Measurements from ENCODE around the gene CYTL1.
A peak's percentile ranks its signal among the peaks of the same experiment; 100 is the strongest.

The CYTL1 gene

DNA sequence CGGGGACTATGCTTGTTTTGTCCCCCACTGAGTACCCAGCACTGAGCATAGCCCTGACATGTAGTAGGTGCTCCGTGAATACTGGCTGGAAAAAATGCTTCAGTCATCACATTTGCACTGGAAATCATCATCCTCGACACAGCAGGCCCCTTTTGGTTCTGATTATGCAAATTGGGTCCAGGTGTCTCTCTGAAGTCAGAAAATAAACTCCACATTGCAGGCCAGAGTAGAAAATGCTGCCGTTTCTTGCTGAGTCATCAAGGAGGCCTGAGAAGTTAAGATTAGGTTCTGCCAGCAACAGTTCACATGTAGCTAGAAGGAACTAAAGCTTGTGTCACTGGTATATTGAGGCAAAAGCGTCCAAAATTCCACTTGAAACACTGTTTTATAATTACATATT is 17.0 kb upstream of the CYTL1 start:
- H3K4me3 ChIP-seq (ENCODE audit: low read depth in 1 of 5, low read length in 5 of 5), result no peak overlapping the region
- H3K9me3 ChIP-seq (ENCODE audit: control insufficient read depth in 5 of 5, low read length in 5 of 5), result no peaks in the 10 kb centered on the region
- H3K27ac ChIP-seq (ENCODE audit: low read depth, low read length), result no peak overlapping the region
- H3K36me3 ChIP-seq (ENCODE audit: control insufficient read depth in 5 of 5, insufficient read depth in 5 of 5, low read length in 5 of 5), result no peaks in the 10 kb centered on the region
- H3K4me1 ChIP-seq (ENCODE audit: control insufficient read depth in 5 of 5, insufficient read depth in 5 of 5, low read length in 5 of 5), result peaks cover 5 to 43% (median 36%) of the 10 kb centered on the region in 5 donors
- H3K27me3 ChIP-seq (ENCODE audit: control insufficient read depth in 5 of 5, insufficient read depth in 4 of 5, low read length in 5 of 5), result no peaks in the 10 kb centered on the region
- H3K9ac ChIP-seq (ENCODE audit: low read length in 5 of 5), result no peak overlapping the region

DNA sequence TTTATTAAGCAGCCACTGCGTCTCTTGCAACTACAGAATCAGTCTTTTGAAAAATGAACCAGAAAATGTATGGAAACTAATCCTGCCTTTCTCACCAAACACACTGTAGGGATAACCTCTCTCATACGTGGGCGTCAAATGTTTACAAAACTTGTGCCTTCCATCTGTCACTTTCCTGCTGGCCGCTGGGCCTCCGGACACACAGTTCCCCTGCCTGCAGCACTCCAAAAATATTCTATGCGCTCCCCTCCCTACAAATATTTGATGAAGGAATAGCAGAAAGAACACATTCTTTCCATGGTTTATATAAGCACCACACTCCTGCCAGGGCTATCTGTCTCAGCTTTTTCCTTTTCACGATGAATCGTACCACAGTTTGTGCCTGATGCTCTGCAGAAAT is 14.9 kb upstream of the CYTL1 start:
- Histone ChIP-seq H3K27ac (ENCODE audit: low read depth, low read length) (peak overlapping the region; percentile 28), H3K27me3 (ENCODE audit: control insufficient read depth in 5 of 5, insufficient read depth in 4 of 5, low read length in 5 of 5) (no peaks in the 10 kb centered on the region), H3K4me1 (ENCODE audit: control insufficient read depth in 5 of 5, insufficient read depth in 5 of 5, low read length in 5 of 5) (peaks cover 5 to 54% (median 36%) of the 10 kb centered on the region in 5 donors), H3K36me3 (ENCODE audit: control insufficient read depth in 5 of 5, insufficient read depth in 5 of 5, low read length in 5 of 5) (no peaks in the 10 kb centered on the region), H3K4me3 (ENCODE audit: low read depth in 1 of 5, low read length in 5 of 5) (no peak overlapping the region), H3K9ac (ENCODE audit: low read length in 5 of 5) (no peak overlapping the region), H3K9me3 (ENCODE audit: control insufficient read depth in 5 of 5, low read length in 5 of 5) (no peaks in the 10 kb centered on the region)

DNA sequence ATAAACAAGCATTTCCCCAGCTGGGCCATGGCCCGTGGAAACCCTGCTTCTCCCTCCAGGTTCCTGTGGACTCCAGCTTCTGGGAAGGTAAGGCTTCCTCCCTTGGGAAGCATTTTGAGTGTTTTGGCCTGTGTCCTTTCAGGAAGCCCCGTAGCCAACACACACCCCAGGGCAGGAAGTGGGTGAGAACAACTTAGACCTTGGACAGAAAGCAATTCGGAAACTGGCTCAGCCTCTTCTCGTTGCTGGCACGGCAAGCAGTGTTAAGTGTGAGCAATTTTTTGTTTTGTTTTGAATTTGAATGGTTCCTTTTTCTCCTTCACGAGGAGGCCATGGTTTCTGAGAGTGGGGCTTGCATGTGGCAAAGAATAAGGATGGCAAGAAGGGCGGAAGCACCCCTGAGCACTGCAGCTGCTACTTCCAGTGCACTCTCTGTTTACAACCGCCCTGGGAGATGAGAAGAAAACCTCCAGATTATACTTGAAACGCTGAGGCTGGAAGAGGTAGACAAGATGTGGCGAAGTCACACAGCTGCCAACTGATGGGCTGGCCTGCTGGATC is 14.1 kb upstream of the CYTL1 start:
- no peaks in the 10 kb centered on the region for H3K36me3 ChIP-seq (ENCODE audit: control insufficient read depth in 5 of 5, insufficient read depth in 5 of 5, low read length in 5 of 5)
- no peaks in the 10 kb centered on the region for H3K27me3 ChIP-seq (ENCODE audit: control insufficient read depth in 5 of 5, insufficient read depth in 4 of 5, low read length in 5 of 5)
- peaks cover 5 to 52% (median 36%) of the 10 kb centered on the region in 5 donors for H3K4me1 ChIP-seq (ENCODE audit: control insufficient read depth in 5 of 5, insufficient read depth in 5 of 5, low read length in 5 of 5)
- peak overlapping the region; percentile 28 for H3K27ac ChIP-seq (ENCODE audit: low read depth, low read length)
- H3K9ac ChIP-seq (ENCODE audit: low read length in 5 of 5), result no peak overlapping the region
- H3K9me3 ChIP-seq (ENCODE audit: control insufficient read depth in 5 of 5, low read length in 5 of 5), result no peaks in the 10 kb centered on the region
- H3K4me3 ChIP-seq (ENCODE audit: low read depth in 1 of 5, low read length in 5 of 5), result peak overlapping the region in 3 of 5 donors; percentile 1 to 19 (median 12)

DNA sequence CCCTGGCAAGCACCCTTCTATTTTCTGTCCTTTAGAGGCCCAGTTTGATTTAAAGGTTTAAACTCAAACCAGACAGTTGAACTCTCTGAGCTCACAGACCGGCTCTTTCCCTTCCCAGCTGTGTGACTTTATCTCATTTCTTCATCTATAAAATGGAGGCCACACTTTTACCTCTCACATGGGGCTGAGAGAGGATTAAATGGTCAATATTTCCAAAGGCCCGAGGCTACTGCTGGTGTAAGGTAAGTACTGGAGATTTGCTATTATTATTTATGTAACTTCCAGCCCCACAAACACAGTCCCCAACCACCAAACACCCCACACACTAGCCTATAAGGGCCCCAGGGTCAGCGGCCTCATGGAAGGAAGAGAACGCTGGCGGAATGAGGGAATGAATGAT is 13.6 kb upstream of the CYTL1 start:
- no peaks in the 10 kb centered on the region for H3K36me3 ChIP-seq (ENCODE audit: control insufficient read depth in 5 of 5, insufficient read depth in 5 of 5, low read length in 5 of 5)
- peaks cover 5 to 50% (median 35%) of the 10 kb centered on the region in 5 donors for H3K4me1 ChIP-seq (ENCODE audit: control insufficient read depth in 5 of 5, insufficient read depth in 5 of 5, low read length in 5 of 5)

DNA sequence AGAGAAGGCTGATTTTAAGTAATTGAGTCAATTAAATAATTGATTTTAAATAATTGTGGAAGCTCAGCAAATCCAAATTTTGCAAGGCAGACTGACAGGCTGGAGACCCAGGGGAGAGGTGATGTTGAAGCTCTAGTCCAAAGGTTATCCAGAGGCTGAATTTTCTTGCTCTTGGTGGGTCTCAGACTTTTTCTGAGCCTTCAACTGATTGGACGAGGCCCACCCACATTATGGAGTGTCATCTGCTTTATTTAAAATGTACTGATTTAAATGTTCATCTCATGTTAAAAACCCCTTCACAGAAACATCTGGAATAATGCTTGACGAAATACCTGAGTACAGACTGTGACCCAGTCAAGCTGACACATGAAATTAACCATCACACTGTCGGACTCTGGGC is 11.7 kb upstream of the CYTL1 start:
- no peaks in the 10 kb centered on the region for H3K36me3 ChIP-seq (ENCODE audit: control insufficient read depth in 5 of 5, insufficient read depth in 5 of 5, low read length in 5 of 5)
- H3K27ac ChIP-seq (ENCODE audit: low read depth, low read length), result no peak overlapping the region
- H3K4me1 ChIP-seq (ENCODE audit: control insufficient read depth in 5 of 5, insufficient read depth in 5 of 5, low read length in 5 of 5), result peaks cover 5 to 43% (median 23%) of the 10 kb centered on the region in 5 donors
- H3K27me3 ChIP-seq (ENCODE audit: control insufficient read depth in 5 of 5, insufficient read depth in 4 of 5, low read length in 5 of 5), result no peaks in the 10 kb centered on the region
- no peak overlapping the region for H3K4me3 ChIP-seq (ENCODE audit: low read depth in 1 of 5, low read length in 5 of 5)
- H3K9ac ChIP-seq (ENCODE audit: low read length in 5 of 5), result no peak overlapping the region
- no peaks in the 10 kb centered on the region for H3K9me3 ChIP-seq (ENCODE audit: control insufficient read depth in 5 of 5, low read length in 5 of 5)

More for the DNA sequence above, 13.6 kb upstream of the CYTL1 start:
- Histone ChIP-seq H3K27ac (ENCODE audit: low read depth, low read length) (peak overlapping the region; percentile 54), H3K9ac (ENCODE audit: low read length in 5 of 5) (no peak overlapping the region), H3K4me3 (ENCODE audit: low read depth in 1 of 5, low read length in 5 of 5) (peak overlapping the region in 3 of 5 donors; percentile 1 to 19 (median 12)), H3K9me3 (ENCODE audit: control insufficient read depth in 5 of 5, low read length in 5 of 5) (no peaks in the 10 kb centered on the region), H3K27me3 (ENCODE audit: control insufficient read depth in 5 of 5, insufficient read depth in 4 of 5, low read length in 5 of 5) (no peaks in the 10 kb centered on the region)

DNA sequence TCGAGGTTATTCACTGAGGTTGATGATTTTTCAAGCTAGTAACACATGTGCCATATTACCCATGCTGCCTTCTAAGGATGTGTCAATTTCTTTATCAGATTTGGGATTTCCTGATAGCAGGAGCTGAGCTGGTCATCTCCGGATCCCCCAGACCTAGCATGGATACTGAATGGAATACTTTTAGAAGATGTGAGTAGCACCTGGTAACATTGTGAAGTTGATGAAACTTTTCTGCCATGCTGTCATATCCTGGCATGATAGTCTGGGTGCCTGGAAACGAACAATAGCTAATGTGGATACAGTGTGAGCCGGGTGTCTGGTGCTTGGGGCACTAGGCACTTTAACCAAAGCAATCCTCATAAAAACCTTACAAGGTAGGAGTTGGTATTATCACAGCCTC is 11.0 kb upstream of the CYTL1 start:
- H3K4me1 ChIP-seq (ENCODE audit: control insufficient read depth in 5 of 5, insufficient read depth in 5 of 5, low read length in 5 of 5), result peaks cover 5 to 41% (median 24%) of the 10 kb centered on the region in 5 donors
- H3K27ac ChIP-seq (ENCODE audit: low read depth, low read length), result no peak overlapping the region
- H3K27me3 ChIP-seq (ENCODE audit: control insufficient read depth in 5 of 5, insufficient read depth in 4 of 5, low read length in 5 of 5), result no peaks in the 10 kb centered on the region
- no peak overlapping the region for H3K4me3 ChIP-seq (ENCODE audit: low read depth in 1 of 5, low read length in 5 of 5)
- no peaks in the 10 kb centered on the region for H3K9me3 ChIP-seq (ENCODE audit: control insufficient read depth in 5 of 5, low read length in 5 of 5)
- H3K9ac ChIP-seq (ENCODE audit: low read length in 5 of 5), result no peak overlapping the region
- H3K36me3 ChIP-seq (ENCODE audit: control insufficient read depth in 5 of 5, insufficient read depth in 5 of 5, low read length in 5 of 5), result no peaks in the 10 kb centered on the region

DNA sequence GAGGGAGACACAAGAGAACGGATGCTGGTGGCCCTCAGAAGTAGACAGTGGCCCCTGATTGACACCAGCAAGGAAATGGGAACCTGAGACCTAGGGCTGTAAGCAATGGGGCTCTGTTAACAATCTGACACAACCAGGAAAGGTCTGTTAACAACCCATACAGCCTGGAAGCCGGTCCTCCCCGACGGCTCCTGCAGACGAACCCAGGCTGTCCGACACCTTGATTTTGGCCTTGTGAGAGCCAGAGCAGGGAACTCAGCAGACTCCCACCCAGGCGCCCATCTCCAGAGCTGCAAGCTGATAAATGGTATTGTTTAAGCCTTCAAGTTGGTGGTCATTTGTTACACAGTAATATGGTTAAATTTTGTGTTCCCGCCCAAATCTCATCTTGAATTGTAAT is 10.2 kb upstream of the CYTL1 start:
- H3K4me1 ChIP-seq (ENCODE audit: control insufficient read depth in 5 of 5, insufficient read depth in 5 of 5, low read length in 5 of 5), result peaks cover 6 to 35% (median 26%) of the 10 kb centered on the region in 5 donors
- no peak overlapping the region for H3K4me3 ChIP-seq (ENCODE audit: low read depth in 1 of 5, low read length in 5 of 5)
- no peaks in the 10 kb centered on the region for H3K36me3 ChIP-seq (ENCODE audit: control insufficient read depth in 5 of 5, insufficient read depth in 5 of 5, low read length in 5 of 5)
- no peak overlapping the region for H3K27ac ChIP-seq (ENCODE audit: low read depth, low read length)
- H3K9ac ChIP-seq (ENCODE audit: low read length in 5 of 5), result no peak overlapping the region
- no peaks in the 10 kb centered on the region for H3K9me3 ChIP-seq (ENCODE audit: control insufficient read depth in 5 of 5, low read length in 5 of 5)
- no peaks in the 10 kb centered on the region for H3K27me3 ChIP-seq (ENCODE audit: control insufficient read depth in 5 of 5, insufficient read depth in 4 of 5, low read length in 5 of 5)

DNA sequence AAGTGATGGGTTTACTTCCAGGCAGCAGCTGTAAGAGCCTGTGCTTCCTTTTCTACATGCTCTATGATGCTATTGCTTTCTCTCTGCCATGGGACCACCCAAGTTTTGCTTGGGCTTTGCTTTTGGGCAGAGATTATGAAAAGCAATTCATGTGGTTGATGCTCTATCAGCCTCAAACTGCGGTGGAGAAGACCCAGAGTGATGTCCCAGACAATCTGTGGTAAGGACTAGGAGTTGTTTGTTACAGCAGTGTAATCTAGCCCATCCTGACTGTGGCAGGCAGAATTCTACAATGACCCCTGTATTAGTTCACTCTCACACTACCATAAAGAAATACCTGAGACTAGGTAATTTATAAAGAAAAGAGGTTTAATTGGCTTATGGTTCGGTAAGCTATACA is 9.2 kb upstream of the CYTL1 start:
- Histone ChIP-seq H3K4me3 (ENCODE audit: low read depth in 1 of 5, low read length in 5 of 5) (no peak overlapping the region), H3K9me3 (ENCODE audit: control insufficient read depth in 5 of 5, low read length in 5 of 5) (peaks cover 0 to under 1% (median 0%) of the 10 kb centered on the region in 5 donors), H3K9ac (ENCODE audit: low read length in 5 of 5) (no peak overlapping the region), H3K36me3 (ENCODE audit: control insufficient read depth in 5 of 5, insufficient read depth in 5 of 5, low read length in 5 of 5) (no peaks in the 10 kb centered on the region), H3K27ac (ENCODE audit: low read depth, low read length) (no peak overlapping the region), H3K27me3 (ENCODE audit: control insufficient read depth in 5 of 5, insufficient read depth in 4 of 5, low read length in 5 of 5) (no peaks in the 10 kb centered on the region), H3K4me1 (ENCODE audit: control insufficient read depth in 5 of 5, insufficient read depth in 5 of 5, low read length in 5 of 5) (peaks cover 5 to 30% (median 23%) of the 10 kb centered on the region in 5 donors)

DNA sequence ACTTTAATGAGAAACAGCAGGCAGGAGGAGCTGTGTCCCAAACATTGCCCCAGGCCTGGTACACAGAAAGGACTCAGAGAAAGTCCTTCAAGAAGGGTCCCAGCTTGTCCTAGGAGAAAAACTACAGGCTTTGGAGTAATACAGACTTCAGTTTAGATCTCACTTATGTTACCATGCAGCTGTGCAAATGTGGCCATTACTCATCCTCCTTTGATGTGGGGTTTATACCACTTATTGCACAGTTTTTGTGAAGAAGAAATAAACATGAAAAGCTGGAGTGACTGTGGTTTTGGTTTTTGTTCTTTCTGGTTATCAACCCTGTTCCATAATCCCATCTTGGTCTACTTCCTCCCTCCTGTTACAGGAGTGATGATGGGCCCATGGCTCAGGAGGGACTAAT is 8.1 kb upstream of the CYTL1 start:
- H3K27ac ChIP-seq (ENCODE audit: low read depth, low read length), result no peak overlapping the region
- H3K27me3 ChIP-seq (ENCODE audit: control insufficient read depth in 5 of 5, insufficient read depth in 4 of 5, low read length in 5 of 5), result no peaks in the 10 kb centered on the region
- H3K4me1 ChIP-seq (ENCODE audit: control insufficient read depth in 5 of 5, insufficient read depth in 5 of 5, low read length in 5 of 5), result peaks cover 3 to 20% (median 13%) of the 10 kb centered on the region in 5 donors
- H3K36me3 ChIP-seq (ENCODE audit: control insufficient read depth in 5 of 5, insufficient read depth in 5 of 5, low read length in 5 of 5), result no peaks in the 10 kb centered on the region
- H3K9me3 ChIP-seq (ENCODE audit: control insufficient read depth in 5 of 5, low read length in 5 of 5), result peaks cover 0 to 9% (median 0%) of the 10 kb centered on the region in 5 donors
- no peak overlapping the region for H3K9ac ChIP-seq (ENCODE audit: low read length in 5 of 5)
- H3K4me3 ChIP-seq (ENCODE audit: low read depth in 1 of 5, low read length in 5 of 5), result no peak overlapping the region

DNA sequence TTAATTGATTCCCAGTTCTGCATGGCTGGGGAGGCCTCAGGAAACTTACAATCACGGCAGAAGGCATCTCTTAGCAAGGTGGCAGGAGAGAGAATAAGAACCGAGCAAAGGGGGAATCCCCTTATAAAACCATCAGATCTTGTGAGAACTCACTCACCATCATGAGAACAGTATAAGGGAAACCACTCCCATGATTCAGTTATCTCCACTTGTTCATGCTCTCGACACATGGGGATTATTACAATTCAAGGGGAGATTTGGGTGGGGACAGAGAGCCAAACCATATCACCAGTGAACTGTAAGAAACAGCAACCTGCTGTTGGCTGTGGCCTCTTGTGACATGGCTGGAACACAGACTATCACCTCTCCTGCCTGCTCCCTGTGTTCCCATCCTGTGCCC is 7.1 kb upstream of the CYTL1 start:
- Histone ChIP-seq H3K4me1 (ENCODE audit: control insufficient read depth in 5 of 5, insufficient read depth in 5 of 5, low read length in 5 of 5) (peaks cover 3 to 20% (median 13%) of the 10 kb centered on the region in 5 donors), H3K36me3 (ENCODE audit: control insufficient read depth in 5 of 5, insufficient read depth in 5 of 5, low read length in 5 of 5) (no peaks in the 10 kb centered on the region), H3K27ac (ENCODE audit: low read depth, low read length) (no peak overlapping the region), H3K9ac (ENCODE audit: low read length in 5 of 5) (no peak overlapping the region), H3K27me3 (ENCODE audit: control insufficient read depth in 5 of 5, insufficient read depth in 4 of 5, low read length in 5 of 5) (no peaks in the 10 kb centered on the region), H3K9me3 (ENCODE audit: control insufficient read depth in 5 of 5, low read length in 5 of 5) (peaks cover 0 to 9% (median 0%) of the 10 kb centered on the region in 5 donors), H3K4me3 (ENCODE audit: low read depth in 1 of 5, low read length in 5 of 5) (no peak overlapping the region)
